Measurements from ENCODE around the gene HSPA4.

DNA sequence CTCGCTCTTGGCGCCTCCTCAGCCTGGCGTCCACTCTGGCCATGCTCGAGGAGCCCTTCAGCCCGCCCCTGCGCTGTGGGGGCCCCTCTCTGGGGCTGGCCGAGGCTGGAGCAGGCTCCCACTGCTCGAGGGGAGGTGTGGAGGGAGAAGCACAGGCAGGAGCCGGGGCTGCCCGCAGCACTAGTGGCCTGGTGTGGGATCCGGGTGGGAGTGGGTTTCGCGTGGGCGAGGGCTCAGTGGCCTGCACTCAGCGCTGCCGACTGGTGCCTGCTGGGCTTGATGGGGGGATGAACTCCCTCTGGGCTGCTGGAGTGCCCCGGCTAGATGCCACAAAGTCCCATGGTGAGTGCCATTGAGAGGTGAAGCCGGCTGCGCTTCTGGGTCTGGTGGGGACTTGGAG, 4.4 kb upstream of the HSPA4 start:
- TF ChIP-seq EZH2 (IDR thresholded peaks at IDR 0.05; ENCODE audit: low read depth, unreplicated experiment) = no peak
- TF ChIP-seq, protein P1, sequence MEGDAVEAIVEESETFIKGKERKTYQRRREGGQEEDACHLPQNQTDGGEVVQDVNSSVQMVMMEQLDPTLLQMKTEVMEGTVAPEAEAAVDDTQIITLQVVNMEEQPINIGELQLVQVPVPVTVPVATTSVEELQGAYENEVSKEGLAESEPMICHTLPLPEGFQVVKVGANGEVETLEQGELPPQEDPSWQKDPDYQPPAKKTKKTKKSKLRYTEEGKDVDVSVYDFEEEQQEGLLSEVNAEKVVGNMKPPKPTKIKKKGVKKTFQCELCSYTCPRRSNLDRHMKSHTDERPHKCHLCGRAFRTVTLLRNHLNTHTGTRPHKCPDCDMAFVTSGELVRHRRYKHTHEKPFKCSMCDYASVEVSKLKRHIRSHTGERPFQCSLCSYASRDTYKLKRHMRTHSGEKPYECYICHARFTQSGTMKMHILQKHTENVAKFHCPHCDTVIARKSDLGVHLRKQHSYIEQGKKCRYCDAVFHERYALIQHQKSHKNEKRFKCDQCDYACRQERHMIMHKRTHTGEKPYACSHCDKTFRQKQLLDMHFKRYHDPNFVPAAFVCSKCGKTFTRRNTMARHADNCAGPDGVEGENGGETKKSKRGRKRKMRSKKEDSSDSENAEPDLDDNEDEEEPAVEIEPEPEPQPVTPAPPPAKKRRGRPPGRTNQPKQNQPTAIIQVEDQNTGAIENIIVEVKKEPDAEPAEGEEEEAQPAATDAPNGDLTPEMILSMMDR (conservative IDR thresholded peaks at IDR 0.05; ENCODE audit: low read depth in 2 of 2) = no peak
- TF ChIP-seq, protein P2, sequence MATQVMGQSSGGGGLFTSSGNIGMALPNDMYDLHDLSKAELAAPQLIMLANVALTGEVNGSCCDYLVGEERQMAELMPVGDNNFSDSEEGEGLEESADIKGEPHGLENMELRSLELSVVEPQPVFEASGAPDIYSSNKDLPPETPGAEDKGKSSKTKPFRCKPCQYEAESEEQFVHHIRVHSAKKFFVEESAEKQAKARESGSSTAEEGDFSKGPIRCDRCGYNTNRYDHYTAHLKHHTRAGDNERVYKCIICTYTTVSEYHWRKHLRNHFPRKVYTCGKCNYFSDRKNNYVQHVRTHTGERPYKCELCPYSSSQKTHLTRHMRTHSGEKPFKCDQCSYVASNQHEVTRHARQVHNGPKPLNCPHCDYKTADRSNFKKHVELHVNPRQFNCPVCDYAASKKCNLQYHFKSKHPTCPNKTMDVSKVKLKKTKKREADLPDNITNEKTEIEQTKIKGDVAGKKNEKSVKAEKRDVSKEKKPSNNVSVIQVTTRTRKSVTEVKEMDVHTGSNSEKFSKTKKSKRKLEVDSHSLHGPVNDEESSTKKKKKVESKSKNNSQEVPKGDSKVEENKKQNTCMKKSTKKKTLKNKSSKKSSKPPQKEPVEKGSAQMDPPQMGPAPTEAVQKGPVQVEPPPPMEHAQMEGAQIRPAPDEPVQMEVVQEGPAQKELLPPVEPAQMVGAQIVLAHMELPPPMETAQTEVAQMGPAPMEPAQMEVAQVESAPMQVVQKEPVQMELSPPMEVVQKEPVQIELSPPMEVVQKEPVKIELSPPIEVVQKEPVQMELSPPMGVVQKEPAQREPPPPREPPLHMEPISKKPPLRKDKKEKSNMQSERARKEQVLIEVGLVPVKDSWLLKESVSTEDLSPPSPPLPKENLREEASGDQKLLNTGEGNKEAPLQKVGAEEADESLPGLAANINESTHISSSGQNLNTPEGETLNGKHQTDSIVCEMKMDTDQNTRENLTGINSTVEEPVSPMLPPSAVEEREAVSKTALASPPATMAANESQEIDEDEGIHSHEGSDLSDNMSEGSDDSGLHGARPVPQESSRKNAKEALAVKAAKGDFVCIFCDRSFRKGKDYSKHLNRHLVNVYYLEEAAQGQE (IDR thresholded peaks at IDR 0.05; ENCODE audit: unreplicated experiment) = no peak
- TF ChIP-seq JUNB (IDR thresholded peaks at IDR 0.05; ENCODE audit: unreplicated experiment) = no peak
- no peak for TF ChIP-seq POLR2AphosphoS5 (IDR thresholded peaks at IDR 0.05; ENCODE audit: low read depth)
- TF ChIP-seq CREB1 (CRISPR knock-in tag; IDR thresholded peaks at IDR 0.05; ENCODE audit: low read depth) = no peak
- TF ChIP-seq ZNF114 (CRISPR knock-in tag; IDR thresholded peaks at IDR 0.05) = no peak
